B cell (primary cell): ENCODE data around the gene WFDC1. TPM values are rescaled to one million over a fixed set of nuclear protein-coding genes. Genes with fewer than 3 reads are reported as not detected.

Source experiments
- ATAC-seq: fragments of 200-7000 bp; cut with Tn5 transposase; one replicate; pipeline ENCODE4 v1.10.0; 2021; ENCODE audit warnings: low read depth, mild to moderate bottlenecking, moderate number of reproducible peaks, moderate library complexity
- CTCF ChIA-PET: fragments of 350-600 bp; sonication (Branson Sonifier 250); formaldehyde crosslinking; loops from one replicate; lab custom pipeline; 2021; ENCODE audit warnings: antibody characterized with exemption, inconsistent platforms; lab: Charles Lee
- POLR2A ChIA-PET: fragments of 350-600 bp; sonication (Branson Sonifier 250); formaldehyde crosslinking; loops from one replicate; lab custom pipeline; 2021; ENCODE audit warnings: antibody characterized with exemption; lab: Charles Lee
- DNase-seq: peaks from one replicate; pipeline ENCODE4 v3.0.0; 2013
- H2AFZ ChIP-seq: 2 replicates; pipeline ENCODE4 v1.6.1; 2012; ENCODE audit warnings: mild to moderate bottlenecking, low read depth, low read length; ENCODE audit not compliant: insufficient read depth, poor library complexity, severe bottlenecking
- H3K27ac ChIP-seq, 2 donors: 1 replicate in 1 of 2; 2 replicates in 1 of 2; pipeline ENCODE4 v1.5.1; 2012 to 2013; ENCODE audit warnings: low read length in 2 of 2, mild to moderate bottlenecking in 2 of 2, moderate library complexity in 1 of 2
- H3K27me3 ChIP-seq, 4 experiments: fragments of 200-600 bp in 1 of 4; sonication (generic) in 1 of 4; replicated peaks in 1 of 4; 1 replicate in 2 of 4; 2 replicates in 2 of 4; pipeline versions ENCODE4 v1.6.1 to v1.7.0; 2013 to 2016; ENCODE audit warnings: low read length in 3 of 4, mild to moderate bottlenecking in 2 of 4, mixed read lengths in 1 of 4, moderate library complexity in 1 of 4; ENCODE audit not compliant: insufficient read depth in 4 of 4, control insufficient read depth in 3 of 4; ENCODE audit errors: control extremely low read depth in 1 of 4
- H3K36me3 ChIP-seq, 2 experiments: replicated peaks in 1 of 2; 1 replicate in 1 of 2; 2 replicates in 1 of 2; pipeline versions ENCODE4 v1.6.1 to v1.7.1; 2013; ENCODE audit warnings: low read length in 1 of 2; ENCODE audit not compliant: insufficient read depth in 2 of 2, control insufficient read depth in 1 of 2; ENCODE audit errors: control extremely low read depth in 1 of 2, extremely low read depth in 1 of 2
- H3K4me1 ChIP-seq, 2 donors: fragments of 200-600 bp in 1 of 2; sonication (generic) in 1 of 2; 1 replicate in 1 of 2; 2 replicates in 1 of 2; pipeline versions ENCODE4 v1.5.1 to v1.6.1; 2013 to 2017; ENCODE audit warnings: low read length in 2 of 2; ENCODE audit not compliant: control insufficient read depth in 2 of 2, insufficient read depth in 2 of 2
- H3K4me2 ChIP-seq: replicated peaks from 2 replicates; pipeline ENCODE3; 2012; ENCODE audit warnings: mild to moderate bottlenecking, low read depth, low read length; ENCODE audit not compliant: poor library complexity, severe bottlenecking
- H3K4me3 ChIP-seq, 5 experiments: fragments of 200-600 bp in 1 of 5; sonication (generic) in 1 of 5; 1 replicate in 3 of 5; 2 replicates in 2 of 5; pipeline versions ENCODE4 v1.5.1 to v1.7.0; 2011 to 2016; ENCODE audit warnings: low read length in 4 of 5, mild to moderate bottlenecking in 4 of 5, low read depth in 2 of 5, control low read depth in 1 of 5, moderate library complexity in 1 of 5; ENCODE audit not compliant: insufficient read depth in 1 of 5; ENCODE audit errors: control extremely low read depth in 1 of 5, extremely low read depth in 1 of 5
- H3K79me2 ChIP-seq: fragments of 200-600 bp; sonication (generic); one replicate; pipeline ENCODE4 v1.6.0; 2016; ENCODE audit warnings: low read length; ENCODE audit not compliant: control insufficient read depth, insufficient read depth
- H3K9ac ChIP-seq: fragments of 200-600 bp; sonication (generic); 2 replicates; pipeline ENCODE4 v1.6.1; 2017; ENCODE audit warnings: mild to moderate bottlenecking, low read length, moderate library complexity
- H3K9me3 ChIP-seq, 3 donors: one replicate each; pipeline versions ENCODE4 v1.6.1 to v1.7.1; 2013; ENCODE audit warnings: low read length in 2 of 3; ENCODE audit not compliant: control insufficient read depth in 2 of 3, insufficient read depth in 1 of 3; ENCODE audit errors: control extremely low read depth in 1 of 3
- H4K20me1 ChIP-seq: 2 replicates; pipeline ENCODE4 v1.6.0; 2012; ENCODE audit warnings: mild to moderate bottlenecking, low read length; ENCODE audit not compliant: insufficient read depth, control insufficient read depth, poor library complexity, severe bottlenecking
- H3K27ac Mint-ChIP-seq: one replicate; pipeline ENCODE4 v1.8.0; 2021; ENCODE audit warnings: mixed read lengths
- H3K27me3 Mint-ChIP-seq: one replicate; pipeline ENCODE4 v1.8.0; 2021; ENCODE audit warnings: mixed read lengths
- H3K4me1 Mint-ChIP-seq: one replicate; pipeline ENCODE4 v1.8.0; 2021; ENCODE audit warnings: mixed read lengths
- H3K4me3 Mint-ChIP-seq: one replicate; pipeline ENCODE4 v1.8.0; 2021; ENCODE audit warnings: mixed read lengths
- H3K9me3 Mint-ChIP-seq: one replicate; pipeline ENCODE4 v1.8.0; 2022; ENCODE audit warnings: mixed read lengths; ENCODE audit not compliant: insufficient read depth
- CTCF ChIP-seq: fragments of 200-600 bp; IDR thresholded peaks from one replicate; pipeline ENCODE4 v1.8.0; 2022; ENCODE audit warnings: antibody characterized with exemption, mild to moderate bottlenecking
- EZH2 ChIP-seq: IDR thresholded peaks from 2 replicates; pipeline ENCODE4 v1.6.1; 2012; ENCODE audit warnings: borderline replicate concordance, low read depth, mild to moderate bottlenecking, moderate library complexity, low read length; ENCODE audit not compliant: insufficient read depth, poor library complexity, severe bottlenecking
- WGBS: methylation state at CpG from one replicate; pipeline ENCODE4 v1.1.5; 2013; ENCODE audit warnings: missing lambda C conversion rate; ENCODE audit not compliant: insufficient coverage; 5-methylcytosine and 5-hydroxymethylcytosine counted together
- intact Hi-C: fragments of 100-400 bp; cut with micrococcal nuclease; formaldehyde crosslinking; loops from one replicate; pipeline ENCODE4 v1.10.0; 2022
- polyA plus RNA-seq: library from polyadenylated mRNA; depleted of rRNA; stranded (reverse); fragments of >200 nt; gene quantifications from 2 replicates; pipeline ENCODE4 v1.2.3, GENCODE V29; 2012
- total RNA-seq, 2 donors: library from RNA; stranded (reverse); fragments of 120-200 nt in 1 of 2; gene quantifications; 1 replicate in 1 of 2; 2 replicates in 1 of 2; pipeline versions ENCODE4 v1.2.3 to v1.2.4, GENCODE V29; 2013 to 2022

WFDC1 gene
- total and polyA plus RNA-seq, 2 donors (not counting 1 experiment from before 2014, with no cell fraction given) = not detected

GRCh38 chr16:84359326-84359725, 64.6 kb downstream of the WFDC1 start:
- H3K4me3 Mint-ChIP-seq = no peak overlapping the region
- no peak overlapping the region for H3K27ac ChIP-seq
- H3K4me3 ChIP-seq = no peak overlapping the region
- intact Hi-C loops = no loop called here
- no peak overlapping the region for H3K9ac ChIP-seq
- DNase-seq = no peak
- H3K9me3 ChIP-seq = no peaks in the 10 kb centered on the region
- H3K4me2 ChIP-seq = no peak overlapping the region
- POLR2A ChIA-PET = no interaction called here
- peaks cover 12% of the 10 kb centered on the region for H3K27me3 Mint-ChIP-seq
- TF ChIP-seq EZH2 (no peak), CTCF (no peak)
- peaks cover 0 to 2% (median 0%) of the 10 kb centered on the region in 4 experiments for H3K27me3 ChIP-seq
- H2AFZ ChIP-seq = no peak overlapping the region
- H3K79me2 ChIP-seq = no peaks in the 10 kb centered on the region
- no peaks in the 10 kb centered on the region for H3K4me1 ChIP-seq
- H3K36me3 ChIP-seq = no peaks in the 10 kb centered on the region
- no peaks in the 10 kb centered on the region for H4K20me1 ChIP-seq
- no peaks in the 10 kb centered on the region for H3K9me3 Mint-ChIP-seq
- no peaks in the 10 kb centered on the region for H3K4me1 Mint-ChIP-seq
- CTCF ChIA-PET = no interaction called here
- no peak overlapping the region for H3K27ac Mint-ChIP-seq
- 78% methylated on average over 7 of the region's 8 CpGs for WGBS
- ATAC-seq = no peak

GRCh38 chr16:84360170-84360569, 65.5 kb downstream of the WFDC1 start:
- Mint-ChIP-seq H3K4me3 (no peak overlapping the region), H3K27ac (no peak overlapping the region), H3K9me3 (no peaks in the 10 kb centered on the region), H3K27me3 (peaks cover 15% of the 10 kb centered on the region), H3K4me1 (no peaks in the 10 kb centered on the region)
- no peak overlapping the region for H3K9ac ChIP-seq
- H2AFZ ChIP-seq = no peak overlapping the region
- ATAC-seq (no peak), DNase-seq (no peak)
- ChIA-PET POLR2A (no interaction called here), CTCF (no interaction called here)
- H3K4me3 ChIP-seq = no peak overlapping the region
- H3K27me3 ChIP-seq = peaks cover 0 to 2% (median 0%) of the 10 kb centered on the region in 4 experiments
- WGBS = 59% methylated on average over 13 of the region's 15 CpGs
- no peaks in the 10 kb centered on the region for H3K9me3 ChIP-seq
- no peak for TF ChIP-seq CTCF
- TF ChIP-seq EZH2 = no peak
- H3K79me2 ChIP-seq = no peaks in the 10 kb centered on the region
- intact Hi-C loops = no loop called here
- no peaks in the 10 kb centered on the region for H3K4me1 ChIP-seq
- H3K36me3 ChIP-seq = no peaks in the 10 kb centered on the region
- no peak overlapping the region for H3K4me2 ChIP-seq
- H3K27ac ChIP-seq = no peak overlapping the region
- H4K20me1 ChIP-seq = no peaks in the 10 kb centered on the region
